Activated naive CD4-positive, alpha-beta T cell treated with anti-CD3 and anti-CD28 coated beads for 36 hours (primary cell): ENCODE data around the gene LAMA3. TPM values are rescaled to one million over a fixed set of nuclear protein-coding genes. Genes with fewer than 3 reads are reported as not detected.
A peak's percentile ranks its signal among the peaks of the same experiment; 100 is the strongest.

Source experiments
- CTCF ChIA-PET: fragments of 350-600 bp; sonication (Branson Sonifier 250); formaldehyde crosslinking; loops from one replicate; lab custom pipeline; 2021; ENCODE audit warnings: antibody characterized with exemption; lab: Charles Lee
- DNase-seq: peaks from one replicate; pipeline ENCODE4 v3.0.0-alpha.2; 2020
- H3K27ac Mint-ChIP-seq: one replicate; pipeline ENCODE4 v1.8.0; 2021; ENCODE audit warnings: mild to moderate bottlenecking, mixed read lengths
- H3K27me3 Mint-ChIP-seq: one replicate; pipeline ENCODE4 v1.8.0; 2021; ENCODE audit warnings: low read depth, mixed read lengths
- H3K36me3 Mint-ChIP-seq: one replicate; pipeline ENCODE4 v1.8.0; 2021; ENCODE audit warnings: low read depth, mixed read lengths
- H3K4me1 Mint-ChIP-seq: one replicate; pipeline ENCODE4 v1.8.0; 2021; ENCODE audit warnings: low read depth, mixed read lengths
- H3K4me3 Mint-ChIP-seq: one replicate; pipeline ENCODE4 v1.8.0; 2021; ENCODE audit warnings: mild to moderate bottlenecking, moderate library complexity, mixed read lengths
- H3K9me3 Mint-ChIP-seq: one replicate; pipeline ENCODE4 v1.8.0; 2021; ENCODE audit warnings: mixed read lengths
- intact Hi-C: fragments of 100-400 bp; cut with micrococcal nuclease; formaldehyde crosslinking; loops from one replicate; pipeline ENCODE4 v1.15.1; 2023
- total RNA-seq, 2 experiments: library from RNA; stranded (reverse); gene quantifications; one replicate each; pipeline ENCODE4 v1.2.3, GENCODE V29; 2021

The LAMA3 gene
- total RNA-seq, 2 experiments from 2014 or later, result 0.05 to 0.10 TPM

GRCh38 chr18:23969664-23970063 is 280.4 kb downstream of the LAMA3 start:
- no peak for DNase-seq
- intact Hi-C loops, result loop anchor here (1.0 to 2.0 kb wide), 6 partner anchors 23 to 399 kb away; no protein-coding TSS in a partner anchor
- no peak overlapping the region for H3K27ac Mint-ChIP-seq
- peaks cover 3% of the 10 kb centered on the region for H3K9me3 Mint-ChIP-seq
- H3K4me3 Mint-ChIP-seq, result no peak overlapping the region
- no peaks in the 10 kb centered on the region for H3K27me3 Mint-ChIP-seq
- CTCF ChIA-PET, result interaction anchor here (0.6 to 0.8 kb wide), 2 partner anchors 49 to 52 kb away, joined by 3 read pairs; no protein-coding TSS in a partner anchor
- H3K4me1 Mint-ChIP-seq, result peaks cover 66% of the 10 kb centered on the region
- H3K36me3 Mint-ChIP-seq, result no peaks in the 10 kb centered on the region

DNA sequence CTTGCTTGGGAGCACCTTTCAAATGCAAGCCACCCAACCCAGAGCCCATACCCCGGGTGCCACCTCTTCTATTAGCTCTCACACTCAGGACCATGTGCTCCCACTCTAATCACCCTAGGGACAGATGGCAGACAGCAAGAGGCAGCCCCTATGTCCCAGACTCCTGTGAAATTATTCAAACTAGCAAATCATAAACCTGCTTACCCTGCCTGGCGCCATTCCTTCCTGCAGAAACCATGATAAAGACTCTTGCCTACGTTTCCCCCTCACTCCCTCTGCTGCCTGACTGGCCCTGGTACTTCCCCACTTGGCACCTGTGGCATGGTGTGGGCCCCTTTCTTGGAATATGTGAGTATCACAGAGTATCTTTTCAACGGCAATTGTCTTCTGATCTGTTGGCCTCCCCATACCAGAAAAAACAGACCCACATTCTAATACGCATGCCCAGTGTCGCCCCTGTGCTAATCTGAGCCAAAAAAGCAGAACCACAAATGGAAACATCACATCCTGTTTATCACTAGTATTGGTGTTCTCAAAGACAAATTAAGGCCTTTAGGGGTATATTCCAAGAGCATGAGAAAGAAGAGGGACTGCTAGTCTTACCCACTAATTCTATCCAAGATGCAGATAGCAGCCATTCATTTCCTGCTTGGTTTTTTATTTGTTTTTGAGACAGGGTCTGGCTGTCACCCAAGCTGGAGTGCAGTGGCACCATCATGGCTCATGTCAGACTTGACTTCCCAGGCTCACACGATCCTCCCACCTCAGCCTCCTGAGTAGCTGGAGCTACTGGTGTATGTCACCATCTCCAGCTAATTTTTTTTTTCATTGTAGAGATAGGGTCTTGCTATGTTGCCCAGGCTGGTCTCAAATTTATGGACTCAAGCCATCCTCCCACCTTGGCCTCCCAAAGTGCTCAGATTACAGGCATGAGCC is 281.2 kb downstream of the LAMA3 start:
- H3K36me3 Mint-ChIP-seq, result no peaks in the 10 kb centered on the region
- DNase-seq, result peak; percentile 74
- intact Hi-C loops, result loop anchor here (1.0 to 2.0 kb wide), 6 partner anchors 22 to 398 kb away; no protein-coding TSS in a partner anchor
- H3K4me1 Mint-ChIP-seq, result peaks cover 59% of the 10 kb centered on the region
- H3K27me3 Mint-ChIP-seq, result no peaks in the 10 kb centered on the region
- H3K27ac Mint-ChIP-seq, result peak overlapping the region; percentile 44
- peaks cover 3% of the 10 kb centered on the region for H3K9me3 Mint-ChIP-seq
- CTCF ChIA-PET, result interaction anchor here (0.7 to 1.3 kb wide), 3 partner anchors 17 to 913 kb away, joined by 3 to 4 read pairs (median 3); no protein-coding TSS in a partner anchor
- no peak overlapping the region for H3K4me3 Mint-ChIP-seq

DNA sequence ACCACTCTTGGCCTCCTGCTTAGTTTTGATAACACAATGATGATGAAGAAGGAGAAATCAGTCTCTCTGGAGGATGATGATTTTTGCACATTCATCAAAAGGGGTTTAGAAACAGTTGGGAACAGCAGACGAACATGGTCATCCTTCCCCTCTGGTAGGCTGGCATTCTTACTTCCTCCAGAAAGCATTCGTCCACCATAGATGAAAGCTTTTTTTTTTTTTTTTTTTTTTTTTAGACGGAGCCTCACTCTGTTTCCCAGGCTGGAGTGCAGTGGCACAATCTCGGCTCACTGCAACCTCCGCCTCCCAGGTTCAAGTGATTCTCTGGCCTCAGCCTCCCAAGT is 281.8 kb downstream of the LAMA3 start:
- Mint-ChIP-seq H3K4me1 (peaks cover 58% of the 10 kb centered on the region), H3K27me3 (no peaks in the 10 kb centered on the region), H3K27ac (no peak overlapping the region), H3K36me3 (no peaks in the 10 kb centered on the region), H3K9me3 (peaks cover 3% of the 10 kb centered on the region), H3K4me3 (no peak overlapping the region)
- intact Hi-C loops, result loop anchor here (2.0 kb wide), 1 partner anchor 398 kb away; no protein-coding TSS in a partner anchor
- CTCF ChIA-PET, result interaction anchor here (0.8 to 1.3 kb wide), 2 partner anchors 16 to 28 kb away, joined by 3 to 4 read pairs; no protein-coding TSS in a partner anchor
- no peak for DNase-seq

DNA sequence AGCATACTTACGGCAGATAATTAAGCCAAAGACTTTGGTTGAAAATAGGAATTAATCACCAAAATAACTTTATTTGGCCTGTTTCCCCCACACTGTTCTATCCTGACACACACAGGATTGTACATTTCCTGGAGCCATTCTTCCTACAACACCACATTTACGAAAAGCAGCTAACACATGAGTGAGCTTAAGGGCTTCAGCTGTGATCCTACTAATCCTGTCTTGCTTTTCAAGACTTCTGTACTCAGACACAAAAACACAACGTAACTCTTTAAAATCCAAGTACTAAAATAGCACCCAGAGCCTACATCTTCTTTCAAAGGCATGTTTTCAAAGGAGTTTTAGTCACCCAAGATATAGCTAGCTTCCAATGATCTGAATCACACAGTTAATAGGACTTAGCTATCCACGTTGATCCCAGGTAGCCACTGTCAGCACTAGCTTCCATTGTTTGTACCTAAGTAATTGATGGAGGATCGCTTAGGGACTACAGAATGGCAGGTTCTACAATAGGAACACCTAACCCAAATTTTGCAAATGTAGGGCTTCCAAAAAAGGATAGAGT is 282.5 kb downstream of the LAMA3 start:
- DNase-seq, result no peak
- Mint-ChIP-seq H3K27ac (no peak overlapping the region), H3K4me3 (no peak overlapping the region), H3K27me3 (no peaks in the 10 kb centered on the region), H3K9me3 (peaks cover 3% of the 10 kb centered on the region), H3K4me1 (peaks cover 59% of the 10 kb centered on the region), H3K36me3 (no peaks in the 10 kb centered on the region)
- intact Hi-C loops, result loop anchor here (1.0 to 2.0 kb wide), 3 partner anchors 15 to 397 kb away; no protein-coding TSS in a partner anchor
- CTCF ChIA-PET, result interaction anchor here (0.8 to 1.3 kb wide), 3 partner anchors 15 to 104 kb away, joined by 3 to 4 read pairs (median 3); no protein-coding TSS in a partner anchor

DNA sequence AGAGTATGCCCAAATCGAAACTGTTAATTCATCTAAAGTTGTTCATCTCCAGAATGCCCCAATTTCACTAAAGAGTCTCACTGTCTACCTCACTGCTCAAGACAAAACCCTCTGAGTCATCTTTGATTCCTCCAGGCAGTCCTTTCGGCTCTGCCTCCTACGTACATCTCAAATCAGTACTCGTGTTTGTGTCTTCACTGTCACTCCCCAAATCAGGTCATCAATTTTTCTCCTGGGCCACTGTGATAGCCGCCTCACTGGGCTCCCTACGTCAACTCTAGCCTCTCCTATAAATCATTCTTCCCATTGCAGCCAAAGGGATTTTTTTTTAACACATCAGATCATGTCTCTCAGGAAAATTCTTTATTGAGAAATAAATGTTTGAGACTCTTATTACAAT is 283.2 kb downstream of the LAMA3 start:
- intact Hi-C loops, result loop anchor here (1.0 kb wide), 2 partner anchors 14 to 39 kb away; no protein-coding TSS in a partner anchor
- Mint-ChIP-seq H3K9me3 (peaks cover 5% of the 10 kb centered on the region), H3K4me3 (no peak overlapping the region), H3K36me3 (no peaks in the 10 kb centered on the region), H3K27ac (no peak overlapping the region), H3K4me1 (peaks cover 53% of the 10 kb centered on the region), H3K27me3 (no peaks in the 10 kb centered on the region)
- peak; percentile 55 for DNase-seq
- CTCF ChIA-PET, result interaction anchor here (1.0 kb wide), 1 partner anchor 104 kb away, joined by 3 read pairs; no protein-coding TSS in a partner anchor

DNA sequence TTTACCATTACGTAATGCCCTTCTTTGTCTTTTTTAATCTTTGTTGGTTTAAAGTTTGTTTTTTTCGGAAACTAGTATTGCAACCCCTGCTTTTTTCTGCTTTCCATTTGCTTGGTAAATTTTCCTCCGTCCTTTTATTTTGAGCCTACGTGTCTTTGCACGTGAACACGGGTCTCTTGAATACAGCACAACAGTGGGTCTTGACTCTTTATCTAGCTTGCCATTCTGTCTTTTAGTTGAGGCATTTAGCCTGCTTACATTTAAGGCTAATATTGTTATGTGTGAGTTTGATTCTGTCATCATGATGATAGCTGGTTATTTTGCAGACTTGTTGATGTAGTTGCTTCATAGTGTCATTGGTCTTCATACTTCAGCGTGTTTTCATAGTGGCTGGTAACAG is 287.9 kb downstream of the LAMA3 start:
- Mint-ChIP-seq H3K4me1 (peaks cover 27% of the 10 kb centered on the region), H3K27me3 (no peaks in the 10 kb centered on the region), H3K27ac (no peak overlapping the region), H3K36me3 (no peaks in the 10 kb centered on the region), H3K9me3 (peaks cover 5% of the 10 kb centered on the region), H3K4me3 (no peak overlapping the region)
- CTCF ChIA-PET, result no interaction called here
- no peak for DNase-seq
- intact Hi-C loops, result no loop called here

- CTCF ChIA-PET, result interaction anchor here (0.8 kb wide), 1 partner anchor 13 kb away, joined by 4 read pairs; no protein-coding TSS in a partner anchor
- intact Hi-C loops, result loop anchor here (1.0 kb wide), 2 partner anchors 8 to 98 kb away; no protein-coding TSS in a partner anchor
- H3K4me3 Mint-ChIP-seq, result no peak overlapping the region
- peak overlapping the region; percentile 57 for H3K27ac Mint-ChIP-seq
- no peaks in the 10 kb centered on the region for H3K27me3 Mint-ChIP-seq
- peaks cover 5% of the 10 kb centered on the region for H3K9me3 Mint-ChIP-seq
- DNase-seq, result peak; percentile 51
- no peaks in the 10 kb centered on the region for H3K36me3 Mint-ChIP-seq
- H3K4me1 Mint-ChIP-seq, result peaks cover 22% of the 10 kb centered on the region
Observed at GRCh38 chr18:23977719-23978483, 288.6 kb downstream of the LAMA3 start.

GRCh38 chr18:23981369-23981980 is 292.2 kb downstream of the LAMA3 start:
- H3K9me3 Mint-ChIP-seq, result peaks cover 6% of the 10 kb centered on the region
- H3K4me3 Mint-ChIP-seq, result no peak overlapping the region
- no peak for DNase-seq
- no peaks in the 10 kb centered on the region for H3K27me3 Mint-ChIP-seq
- intact Hi-C loops, result no loop called here
- CTCF ChIA-PET, result no interaction called here
- no peaks in the 10 kb centered on the region for H3K36me3 Mint-ChIP-seq
- no peak overlapping the region for H3K27ac Mint-ChIP-seq
- H3K4me1 Mint-ChIP-seq, result peaks cover 29% of the 10 kb centered on the region

DNA sequence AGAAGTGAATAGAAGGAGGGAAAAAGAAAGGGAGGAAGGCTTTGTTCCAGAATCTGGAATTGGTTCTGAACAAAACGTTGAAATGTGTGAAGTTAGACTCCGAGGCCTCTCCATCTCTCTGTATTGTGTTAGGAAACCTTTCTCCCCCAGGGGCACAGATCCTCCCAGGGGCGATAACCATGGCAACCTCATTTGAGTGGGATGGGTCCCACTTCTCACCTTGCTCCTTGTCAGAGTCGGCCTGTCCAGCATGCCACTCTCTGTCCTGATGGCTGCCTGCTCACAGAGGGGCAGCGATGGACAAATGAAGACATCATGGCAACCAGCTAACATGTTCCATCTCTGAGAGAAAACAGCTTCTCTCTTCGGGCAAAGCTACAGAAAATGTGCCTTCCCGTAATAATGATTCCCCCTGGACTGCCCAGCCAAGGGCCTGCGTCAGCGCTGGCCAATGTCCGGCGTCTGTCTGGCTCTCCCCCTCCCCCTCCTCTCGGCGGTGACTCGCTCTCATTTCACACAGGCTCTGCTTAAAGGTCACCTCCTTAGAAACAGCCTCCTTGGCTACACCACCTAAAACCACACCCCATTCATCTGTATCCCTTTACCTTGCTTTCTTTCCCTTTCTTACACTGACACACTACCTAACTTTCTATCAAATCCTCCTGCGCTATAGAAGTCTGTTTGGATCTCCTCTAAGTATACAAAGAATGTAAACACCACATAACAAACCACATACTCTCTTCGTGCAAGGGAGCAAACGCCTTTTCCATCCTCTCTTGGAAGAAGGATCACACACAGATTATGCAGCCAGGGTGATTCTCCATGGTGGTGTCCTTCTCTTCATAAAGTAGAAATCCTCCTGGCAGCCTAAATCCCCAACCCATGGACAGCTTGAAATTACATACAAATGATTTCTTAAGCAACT is 293.2 kb downstream of the LAMA3 start:
- CTCF ChIA-PET, result interaction anchor here (0.6 to 1.0 kb wide), 3 partner anchors 94 to 169 kb away, joined by 3 to 5 read pairs (median 3); no protein-coding TSS in a partner anchor
- H3K36me3 Mint-ChIP-seq, result no peaks in the 10 kb centered on the region
- peaks cover 3% of the 10 kb centered on the region for H3K9me3 Mint-ChIP-seq
- H3K27me3 Mint-ChIP-seq, result no peaks in the 10 kb centered on the region
- H3K4me3 Mint-ChIP-seq, result no peak overlapping the region
- H3K27ac Mint-ChIP-seq, result no peak overlapping the region
- DNase-seq, result no peak
- peaks cover 36% of the 10 kb centered on the region for H3K4me1 Mint-ChIP-seq
- intact Hi-C loops, result no loop called here

- H3K27ac Mint-ChIP-seq, result no peak overlapping the region
- CTCF ChIA-PET, result interaction anchor here (0.7 to 0.9 kb wide), 2 partner anchors 38 to 168 kb away, joined by 3 read pairs; no protein-coding TSS in a partner anchor
- intact Hi-C loops, result no loop called here
- no peak for DNase-seq
- H3K27me3 Mint-ChIP-seq, result no peaks in the 10 kb centered on the region
- peaks cover 32% of the 10 kb centered on the region for H3K4me1 Mint-ChIP-seq
- H3K9me3 Mint-ChIP-seq, result peaks cover 3% of the 10 kb centered on the region
- peaks cover 1% of the 10 kb centered on the region for H3K36me3 Mint-ChIP-seq
- H3K4me3 Mint-ChIP-seq, result no peak overlapping the region
Observed at GRCh38 chr18:23983112-23983511, 293.9 kb downstream of the LAMA3 start.
